ENCODE measurements around the gene P2RY6.
"Not testable (repeated sequence)": the region's sequence is repeated elsewhere in the genome, so short reads cannot be mapped to it uniquely, and the experiment has no call there.

The P2RY6 gene

GRCh38 chr11:73271936-73272679 lies at the start of gene P2RY6:
TSS of gene P2RY6 (plus strand) at chr11:73272338. CDS start at chr11:73296519, 24,181 bp downstream.
- DNase-seq, result peak in 1 of 2 experiments; percentile 10

- no peak for DNase-seq
These were observed 48.0 kb upstream of the P2RY6 start for GRCh38 chr11:73223998-73224730.

- DNase-seq, result no peak
These were observed 47.0 kb upstream of the P2RY6 start for GRCh38 chr11:73225001-73225686.

- no peak for DNase-seq
These were observed 46.3 kb upstream of the P2RY6 start for GRCh38 chr11:73225851-73226250.

GRCh38 chr11:73226297-73227006 lies 45.7 kb upstream of the P2RY6 start:
- no peak for DNase-seq

GRCh38 chr11:73227571-73228211 lies 44.4 kb upstream of the P2RY6 start:
- DNase-seq, result no peak

- no peak for DNase-seq
These were observed 43.6 kb upstream of the P2RY6 start for GRCh38 chr11:73228268-73229134.

GRCh38 chr11:73229321-73229895 lies 42.7 kb upstream of the P2RY6 start:
- DNase-seq, result no peak

GRCh38 chr11:73229896-73230875 lies 42.0 kb upstream of the P2RY6 start:
- no peak for DNase-seq

GRCh38 chr11:73230931-73231330 lies 41.2 kb upstream of the P2RY6 start:
- no peak for DNase-seq

- DNase-seq, result not testable (repeated sequence)
These were observed 39.7 kb upstream of the P2RY6 start for GRCh38 chr11:73232487-73232886.

- DNase-seq, result no peak
These were observed 38.9 kb upstream of the P2RY6 start for GRCh38 chr11:73233211-73233610.

GRCh38 chr11:73233692-73234470 lies 38.3 kb upstream of the P2RY6 start:
- DNase-seq, result no peak

- no peak for DNase-seq
These were observed 37.5 kb upstream of the P2RY6 start for GRCh38 chr11:73234471-73235181.

- DNase-seq, result no peak
These were observed 36.8 kb upstream of the P2RY6 start for GRCh38 chr11:73235236-73235786.

- DNase-seq, result no peak
These were observed 35.9 kb upstream of the P2RY6 start for GRCh38 chr11:73236205-73236765.

- no peak for DNase-seq
These were observed 35.3 kb upstream of the P2RY6 start for GRCh38 chr11:73236854-73237253.

Measured in NCI-H2081 (cell line).